HG02981 (cell line): ENCODE data around the gene PRDX5.

Source experiments
- ATAC-seq: cut with Tn5 transposase; IDR thresholded peaks from one replicate; pipeline ENCODE4 v1.9.1; 2021; ENCODE audit warnings: mild to moderate bottlenecking, moderate library complexity; ENCODE audit not compliant: unreplicated experiment

The PRDX5 gene

DNA sequence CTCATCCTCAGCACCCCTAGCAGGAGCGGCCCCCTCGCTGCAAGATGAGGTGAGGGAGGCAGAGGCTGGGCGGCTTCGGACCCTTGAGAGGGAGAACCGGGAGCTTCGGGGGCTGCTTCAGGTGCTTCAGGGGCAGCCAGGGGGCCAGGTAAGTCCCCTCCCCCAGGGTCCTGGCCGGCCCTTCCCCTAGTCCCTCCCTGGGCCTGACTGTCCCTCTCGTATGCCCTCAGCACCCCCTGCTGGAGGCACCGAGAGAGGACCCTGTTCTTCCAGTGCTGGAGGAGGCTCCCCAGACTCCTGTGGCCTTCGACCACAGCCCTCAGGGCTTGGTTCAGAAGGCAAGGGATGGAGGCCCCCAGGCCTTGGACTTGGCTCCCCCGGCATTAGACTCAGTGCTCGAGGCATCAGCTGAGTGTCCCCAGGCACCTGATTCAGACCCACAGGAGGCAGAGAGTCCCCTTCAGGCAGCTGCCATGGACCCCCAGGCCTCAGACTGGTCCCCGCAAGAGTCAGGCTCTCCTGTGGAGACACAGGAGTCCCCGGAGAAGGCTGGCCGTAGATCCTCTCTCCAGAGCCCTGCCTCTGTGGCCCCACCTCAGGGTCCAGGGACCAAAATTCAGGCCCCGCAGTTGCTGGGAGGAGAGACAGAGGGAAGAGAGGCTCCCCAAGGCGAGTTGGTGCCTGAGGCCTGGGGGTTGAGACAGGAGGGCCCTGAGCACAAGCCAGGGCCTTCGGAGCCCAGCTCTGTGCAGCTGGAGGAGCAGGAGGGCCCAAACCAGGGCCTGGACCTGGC, 26.0 kb downstream of the PRDX5 start:
- ATAC-seq = no peak

DNA sequence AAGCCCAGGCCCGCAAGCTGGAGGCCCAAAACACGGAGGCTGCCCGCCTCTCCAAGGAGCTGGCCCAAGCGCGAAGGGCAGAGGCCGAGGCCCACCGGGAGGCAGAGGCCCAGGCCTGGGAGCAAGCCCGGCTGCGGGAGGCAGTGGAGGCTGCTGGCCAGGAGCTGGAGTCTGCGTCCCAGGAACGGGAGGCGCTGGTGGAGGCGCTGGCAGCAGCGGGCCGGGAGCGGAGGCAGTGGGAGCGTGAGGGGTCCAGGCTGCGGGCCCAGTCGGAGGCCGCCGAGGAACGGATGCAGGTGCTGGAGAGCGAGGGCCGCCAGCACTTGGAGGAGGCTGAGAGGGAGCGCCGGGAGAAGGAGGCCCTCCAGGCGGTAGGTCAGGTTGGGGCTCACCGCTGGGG, 26.9 kb downstream of the PRDX5 start:
- no peak for ATAC-seq

DNA sequence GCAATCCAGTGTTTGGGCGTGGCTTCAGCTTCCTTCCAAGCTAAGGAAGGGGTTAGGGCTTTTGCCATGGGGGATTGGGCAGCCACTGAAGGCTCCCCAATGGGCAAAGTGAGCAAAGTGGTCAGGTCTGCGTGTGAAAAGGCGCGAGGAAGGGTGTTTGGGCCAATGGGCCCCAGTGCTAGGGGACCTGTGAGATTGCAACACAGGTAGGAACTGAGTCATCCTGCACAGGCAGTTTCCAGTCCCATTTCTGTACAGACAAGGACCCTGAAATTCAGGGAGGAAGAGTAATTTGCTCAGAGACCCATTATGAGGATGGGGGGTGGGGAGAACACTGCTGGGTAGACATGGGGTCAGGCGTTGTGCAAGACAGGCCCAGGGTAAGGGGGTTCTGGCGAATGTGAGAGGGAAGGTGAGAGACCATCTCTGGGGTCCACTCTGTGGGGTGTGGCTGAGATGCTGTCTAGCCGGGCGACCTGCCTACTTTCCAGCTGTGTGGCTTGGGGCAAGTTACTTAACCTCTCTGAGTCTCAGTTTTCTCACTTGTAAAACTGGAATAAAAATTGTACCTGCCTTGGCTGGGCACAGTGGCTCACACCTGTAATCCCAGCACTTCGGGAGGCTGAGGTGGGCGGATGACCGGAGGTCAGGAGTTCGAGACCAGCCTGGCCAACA, 29.4 kb downstream of the PRDX5 start:
- ATAC-seq = no peak

DNA sequence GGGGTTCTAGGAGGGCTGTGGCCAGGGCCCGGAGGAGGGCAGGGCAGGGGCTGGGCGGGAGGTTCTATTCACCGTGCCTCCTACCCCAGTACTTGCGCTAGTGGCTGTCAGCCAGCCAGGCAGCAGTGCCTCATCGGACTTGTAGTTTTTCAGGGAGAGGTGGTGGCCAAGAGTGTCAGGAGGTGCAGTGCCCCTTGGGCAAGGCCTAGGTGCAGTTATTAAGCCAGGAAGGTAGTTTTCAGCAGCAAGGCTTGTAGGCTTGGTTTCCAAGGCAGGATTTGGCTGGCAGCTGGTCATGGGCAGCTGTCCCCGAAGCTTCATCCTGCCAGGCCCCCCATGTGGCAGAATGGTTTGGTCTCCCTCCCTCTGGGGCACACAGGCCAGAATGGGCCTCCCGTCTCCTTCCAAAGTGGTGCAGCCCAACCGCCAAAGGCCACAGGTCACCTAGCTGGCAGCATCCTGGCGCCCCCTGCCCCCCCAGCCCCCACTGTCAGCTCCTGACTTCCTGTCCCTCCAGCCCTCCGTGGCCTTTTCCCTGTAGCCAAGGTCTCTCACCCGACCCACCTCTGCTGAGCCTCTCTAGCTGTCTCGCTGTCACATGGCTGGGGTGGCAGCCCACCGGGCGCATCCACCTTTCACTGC, 30.6 kb downstream of the PRDX5 start:
- no peak for ATAC-seq

DNA sequence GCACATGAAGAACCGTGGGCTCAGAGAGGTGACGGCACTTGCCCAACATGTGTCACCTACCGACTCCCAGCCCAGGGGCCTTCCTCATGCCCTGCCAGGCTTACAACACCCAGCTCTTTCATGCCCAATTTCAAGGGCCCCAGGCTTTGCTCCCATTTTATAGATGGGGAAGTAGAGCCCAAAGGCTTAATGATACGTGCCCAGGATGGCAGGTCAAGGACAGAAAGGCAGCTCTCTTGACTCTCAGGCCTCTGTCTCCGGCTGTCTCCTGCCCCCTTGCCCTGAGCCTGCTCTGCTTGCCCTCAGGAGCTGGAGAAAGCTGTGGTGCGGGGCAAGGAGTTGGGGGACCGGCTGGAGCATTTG, 31.1 kb downstream of the PRDX5 start:
- ATAC-seq = no peak

DNA sequence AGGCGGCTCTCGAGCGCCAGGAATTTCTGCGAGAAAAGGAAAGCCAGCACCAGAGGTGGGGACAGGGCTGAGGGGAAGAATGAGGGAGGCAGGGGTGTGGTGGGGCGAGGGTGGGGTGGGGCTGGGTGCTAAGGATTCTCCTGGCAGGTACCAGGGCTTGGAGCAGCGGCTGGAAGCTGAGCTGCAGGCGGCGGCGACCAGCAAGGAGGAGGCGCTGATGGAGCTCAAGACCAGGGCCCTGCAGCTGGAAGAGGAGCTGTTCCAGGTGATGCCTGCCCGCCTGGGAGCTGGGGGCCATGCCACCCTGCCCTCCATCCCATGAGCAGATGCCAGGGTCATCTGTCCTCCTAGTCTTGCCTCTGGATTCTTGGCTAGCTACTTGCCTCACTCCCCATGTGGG, 31.5 kb downstream of the PRDX5 start:
- no peak for ATAC-seq

DNA sequence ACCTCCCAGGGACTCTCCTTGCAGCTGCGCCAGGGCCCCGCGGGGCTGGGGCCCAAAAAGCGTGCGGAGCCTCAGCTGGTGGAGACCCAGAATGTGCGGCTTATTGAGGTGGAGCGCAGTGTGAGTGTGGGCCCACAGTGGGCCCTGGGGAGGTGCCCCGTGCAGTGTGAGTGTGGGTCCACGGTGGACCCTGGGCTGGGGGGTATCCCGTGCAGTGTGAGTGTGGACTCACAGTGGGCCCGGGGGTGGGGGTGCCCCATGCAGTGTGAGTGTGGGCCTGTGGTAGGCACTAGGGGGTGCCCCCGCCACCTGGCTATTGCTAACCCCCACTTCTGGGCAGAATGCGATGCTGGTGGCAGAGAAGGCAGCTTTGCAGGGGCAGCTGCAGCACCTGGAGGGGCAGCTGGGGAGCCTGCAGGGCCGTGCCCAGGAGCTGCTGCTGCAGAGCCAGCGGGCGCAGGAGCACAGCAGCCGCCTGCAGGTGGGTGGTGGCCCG, 33.3 kb downstream of the PRDX5 start:
- ATAC-seq = no peak

DNA sequence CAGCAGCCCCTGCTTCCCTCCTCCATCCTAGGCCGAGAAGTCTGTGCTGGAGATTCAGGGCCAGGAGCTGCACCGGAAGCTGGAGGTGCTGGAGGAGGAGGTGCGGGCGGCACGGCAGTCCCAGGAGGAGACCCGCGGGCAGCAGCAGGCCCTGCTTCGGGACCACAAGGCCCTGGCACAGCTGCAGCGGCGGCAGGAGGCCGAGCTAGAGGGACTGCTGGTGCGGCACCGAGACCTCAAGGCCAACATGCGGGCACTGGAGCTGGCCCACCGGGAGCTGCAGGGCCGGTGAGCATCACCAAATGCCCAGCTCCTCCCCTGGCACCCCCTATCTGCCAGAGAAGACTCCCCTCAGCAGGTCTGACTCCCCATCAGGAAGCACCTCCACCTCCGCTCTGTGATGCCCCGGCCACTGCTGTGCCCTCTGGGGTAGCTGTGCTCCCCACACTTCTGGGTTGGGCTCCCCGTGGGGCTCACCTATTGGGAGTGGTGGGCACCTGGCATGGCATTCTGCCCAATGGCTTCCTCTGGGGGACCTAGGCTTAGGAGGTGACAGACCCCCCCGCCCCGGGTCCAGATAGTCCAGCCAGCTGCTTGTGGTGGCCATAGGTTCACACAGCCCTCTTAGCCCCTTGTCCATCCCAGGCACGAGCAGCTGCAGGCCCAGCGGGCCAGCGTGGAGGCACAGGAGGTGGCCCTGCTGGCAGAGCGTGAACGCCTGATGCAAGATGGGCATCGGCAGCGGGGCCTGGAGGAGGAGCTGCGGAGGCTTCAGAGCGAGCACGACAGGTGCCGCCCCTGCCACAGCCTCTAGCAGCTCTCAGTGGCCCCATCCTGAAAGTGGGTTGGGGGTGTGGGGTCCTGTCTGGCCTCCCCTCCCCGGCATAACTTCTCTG, 34.4 kb downstream of the PRDX5 start:
- no peak for ATAC-seq

DNA sequence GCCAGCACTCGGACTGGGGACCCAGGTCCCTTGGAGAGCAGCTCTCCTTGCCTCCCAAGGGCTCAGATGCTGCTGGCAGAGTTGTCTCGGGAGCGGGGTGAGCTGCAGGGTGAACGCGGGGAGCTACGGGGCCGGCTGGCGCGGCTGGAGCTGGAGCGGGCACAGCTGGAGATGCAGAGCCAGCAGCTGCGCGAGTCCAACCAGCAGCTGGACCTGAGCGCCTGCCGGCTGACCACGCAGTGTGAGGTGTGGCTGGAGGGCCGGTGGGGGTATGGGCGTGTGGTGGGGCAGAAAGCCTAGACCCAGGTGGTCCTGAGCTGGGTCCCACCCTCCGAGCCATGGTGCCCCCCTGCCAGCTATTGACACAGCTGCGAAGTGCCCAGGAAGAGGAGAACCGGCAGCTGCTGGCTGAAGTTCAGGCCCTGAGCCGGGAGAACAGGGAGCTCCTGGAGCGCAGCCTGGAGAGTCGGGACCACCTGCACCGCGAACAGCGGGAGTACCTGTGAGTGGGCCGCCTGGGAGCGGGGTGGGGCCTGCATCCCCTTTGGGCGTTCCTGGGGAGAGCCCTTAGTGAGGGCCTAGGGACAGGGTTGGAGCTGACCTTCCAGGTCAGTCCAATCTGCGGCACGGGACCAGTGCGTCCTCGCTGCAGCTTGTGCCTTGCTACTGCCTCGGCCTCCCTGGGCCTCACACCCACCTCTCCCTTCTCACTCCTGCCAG, 35.2 kb downstream of the PRDX5 start:
- no peak for ATAC-seq

DNA sequence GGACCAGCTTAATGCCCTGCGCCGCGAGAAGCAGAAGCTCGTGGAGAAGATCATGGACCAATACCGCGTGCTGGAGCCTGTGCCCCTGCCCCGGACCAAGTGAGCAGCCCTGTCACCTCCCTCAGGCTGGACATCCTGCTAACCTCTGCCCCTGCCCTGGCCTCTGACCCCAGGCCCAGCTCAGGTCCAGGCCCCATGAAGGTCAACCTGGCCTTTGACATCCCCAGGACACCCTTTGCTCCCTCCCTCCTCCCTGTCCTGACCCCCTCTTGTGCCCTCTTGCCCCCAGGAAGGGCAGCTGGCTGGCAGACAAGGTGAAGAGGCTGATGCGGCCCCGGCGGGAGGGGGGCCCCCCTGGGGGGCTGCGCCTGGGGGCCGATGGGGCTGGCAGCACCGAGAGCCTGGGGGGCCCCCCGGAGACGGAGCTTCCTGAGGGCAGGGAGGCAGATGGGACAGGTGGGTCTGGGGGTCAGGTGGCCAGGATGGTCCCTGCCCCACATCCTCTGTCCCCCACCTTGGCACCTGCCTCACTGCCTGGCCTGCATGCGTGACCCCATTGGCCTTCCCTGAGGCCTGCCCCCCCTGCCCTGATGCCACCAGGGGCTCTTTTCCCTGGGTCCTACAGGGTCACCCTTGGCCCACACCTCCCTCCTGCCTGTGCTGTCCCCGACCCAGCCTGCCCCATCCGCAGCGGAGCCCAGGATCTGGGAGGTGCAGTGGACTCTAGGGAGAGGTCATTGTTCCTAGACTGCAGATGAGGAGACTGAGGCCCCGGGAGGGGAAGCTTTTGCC, 36.0 kb downstream of the PRDX5 start:
- ATAC-seq = no peak

DNA sequence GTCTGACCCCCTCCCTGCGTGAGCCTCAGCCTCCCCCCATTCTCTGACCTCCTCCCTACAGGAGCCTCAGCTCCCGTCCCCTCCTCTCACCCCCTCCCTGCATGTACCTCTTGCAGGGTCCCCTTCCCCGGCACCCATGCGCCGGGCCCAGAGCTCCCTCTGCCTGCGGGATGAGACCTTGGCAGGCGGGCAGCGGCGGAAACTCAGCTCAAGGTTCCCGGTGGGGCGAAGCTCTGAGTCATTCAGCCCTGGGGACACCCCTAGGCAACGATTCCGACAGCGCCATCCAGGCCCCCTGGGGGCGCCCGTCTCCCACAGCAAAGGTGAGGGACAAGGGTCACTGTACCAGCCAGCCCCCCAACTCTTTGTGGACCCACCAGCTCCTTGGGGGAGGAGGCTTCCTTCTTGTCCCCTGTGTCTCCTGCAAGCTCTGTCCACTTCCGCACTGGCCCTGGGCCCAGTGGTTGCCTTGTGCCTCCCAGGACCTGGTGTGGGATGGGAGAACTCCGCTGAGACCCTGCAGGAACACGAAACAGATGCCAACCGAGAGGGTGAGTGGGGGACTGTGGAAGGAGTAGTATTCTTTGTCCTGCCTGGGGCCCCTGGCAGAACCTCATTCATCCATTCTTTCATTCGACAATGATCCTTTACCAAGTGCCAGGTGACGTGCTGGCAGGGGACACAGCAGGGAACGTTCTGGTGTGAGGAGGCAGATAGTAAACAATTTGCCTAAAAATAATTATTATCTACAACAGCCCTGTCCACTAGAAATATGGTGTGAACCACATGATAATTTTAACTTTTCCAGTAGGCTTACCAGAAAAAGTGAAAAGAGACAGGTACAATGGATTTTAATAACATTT, 37.4 kb downstream of the PRDX5 start:
- ATAC-seq = no peak

DNA sequence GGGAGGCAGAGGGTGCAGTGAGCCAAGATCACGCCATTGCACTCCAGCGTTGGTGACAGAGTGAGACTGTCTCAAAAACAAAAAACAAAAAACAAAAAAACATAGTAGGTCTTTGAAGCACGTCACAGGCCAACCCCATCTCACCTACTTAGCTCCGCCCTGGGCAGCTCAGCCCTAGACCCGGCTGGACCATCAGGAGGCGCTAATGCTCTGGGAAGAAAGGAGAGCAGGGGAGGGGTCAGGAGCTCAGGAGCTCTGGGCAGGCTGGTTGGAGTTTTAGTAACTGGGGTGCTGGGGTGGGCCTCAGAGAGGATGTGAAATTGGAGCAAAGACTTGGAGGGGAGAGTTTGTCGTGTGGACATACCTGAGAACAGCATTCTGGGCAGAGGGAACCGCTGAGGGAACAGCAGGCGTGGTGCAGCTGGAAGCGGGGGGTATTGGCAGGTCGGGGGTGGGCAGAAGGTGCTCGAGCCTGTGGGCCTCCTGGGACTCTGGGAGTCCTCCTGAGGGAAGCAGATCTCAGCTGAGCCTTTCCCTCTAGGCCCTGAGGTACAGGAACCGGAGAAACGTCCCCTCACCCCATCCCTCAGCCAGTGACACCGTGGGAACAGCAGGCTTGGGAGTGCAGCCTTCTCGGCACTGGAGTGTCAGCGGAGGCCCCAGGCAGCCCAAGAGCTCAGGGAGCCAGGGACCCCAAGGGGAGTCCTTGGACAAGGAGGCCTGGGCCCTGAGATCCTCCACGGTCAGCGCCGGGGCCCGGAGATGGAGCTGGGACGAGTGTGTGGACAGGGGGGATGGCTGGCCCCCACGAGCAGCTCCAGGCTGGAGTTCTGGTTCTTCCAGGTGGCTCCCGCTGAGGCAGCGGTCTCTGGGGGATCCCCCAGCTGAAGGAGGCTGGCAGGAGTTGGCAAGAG, 38.8 kb downstream of the PRDX5 start:
- ATAC-seq = no peak

DNA sequence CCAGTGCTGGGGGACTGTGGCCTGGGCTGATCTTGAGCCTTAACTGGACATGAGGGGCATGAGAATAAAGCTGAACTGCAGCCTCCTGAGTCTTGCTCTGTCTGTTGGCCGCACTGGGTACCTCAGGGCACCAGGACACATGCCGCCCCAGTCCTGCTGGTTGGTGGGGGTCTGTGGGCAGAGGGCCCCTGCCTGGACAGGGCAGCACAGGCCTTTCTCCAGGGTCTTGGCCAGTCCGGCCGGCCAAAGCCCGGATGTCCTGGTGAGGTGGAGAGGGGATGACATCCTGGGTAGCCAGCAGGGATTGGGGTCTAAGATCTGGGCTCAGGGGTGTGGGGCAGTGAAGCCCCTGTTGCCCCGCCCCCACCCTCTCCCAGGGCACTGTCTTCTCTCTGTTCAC, 39.5 kb downstream of the PRDX5 start:
- no peak for ATAC-seq

DNA sequence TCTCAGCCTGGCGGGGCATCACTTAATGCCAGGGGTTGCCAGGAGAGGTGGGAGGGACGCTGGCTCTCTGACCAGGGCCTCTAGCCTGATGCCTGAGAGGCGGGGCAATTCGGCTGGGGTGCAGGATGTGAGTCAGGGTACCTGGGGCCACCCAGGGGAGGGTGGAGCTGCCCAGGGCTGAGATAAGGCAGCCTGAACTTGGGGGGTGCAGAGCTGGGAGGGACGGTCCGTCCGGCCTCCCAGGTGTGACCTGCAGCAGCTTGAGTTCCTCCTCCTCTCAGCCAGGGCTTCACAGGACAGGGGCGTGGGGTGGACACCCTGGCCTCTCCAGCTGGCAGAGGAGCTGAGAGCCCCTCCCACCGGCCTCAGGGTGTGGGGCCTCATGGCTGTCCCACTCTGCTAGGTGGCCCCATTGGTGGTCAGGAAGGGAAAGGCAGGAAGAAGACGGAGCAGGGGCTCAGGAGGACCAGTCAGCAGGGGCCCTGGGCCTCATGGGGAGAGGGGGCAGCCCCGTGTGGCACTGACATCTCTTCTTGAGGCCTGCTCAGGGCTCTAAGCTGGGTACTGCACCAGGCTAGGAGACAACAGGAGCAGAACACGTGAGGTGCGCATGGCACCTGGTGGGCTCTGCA, 40.1 kb downstream of the PRDX5 start:
- no peak for ATAC-seq

DNA sequence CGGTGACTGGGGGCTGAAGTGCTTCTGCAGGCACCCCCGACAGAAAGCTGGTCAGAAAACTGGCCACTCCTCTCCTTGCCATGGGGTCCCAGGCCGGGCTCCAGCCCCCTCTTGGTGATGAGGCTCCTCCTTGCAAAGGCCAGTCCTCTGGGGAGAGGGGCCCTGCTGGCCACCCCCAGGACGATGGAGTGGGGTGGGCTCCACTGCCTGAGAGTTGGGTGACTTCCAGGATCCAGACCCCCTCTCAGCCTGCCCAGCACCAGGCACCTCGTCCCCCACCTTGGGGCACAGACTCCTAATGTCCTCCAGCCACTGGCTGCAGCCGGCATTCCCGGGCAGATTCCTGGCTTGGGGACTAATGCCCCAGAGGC, 40.6 kb downstream of the PRDX5 start:
- ATAC-seq = no peak

DNA sequence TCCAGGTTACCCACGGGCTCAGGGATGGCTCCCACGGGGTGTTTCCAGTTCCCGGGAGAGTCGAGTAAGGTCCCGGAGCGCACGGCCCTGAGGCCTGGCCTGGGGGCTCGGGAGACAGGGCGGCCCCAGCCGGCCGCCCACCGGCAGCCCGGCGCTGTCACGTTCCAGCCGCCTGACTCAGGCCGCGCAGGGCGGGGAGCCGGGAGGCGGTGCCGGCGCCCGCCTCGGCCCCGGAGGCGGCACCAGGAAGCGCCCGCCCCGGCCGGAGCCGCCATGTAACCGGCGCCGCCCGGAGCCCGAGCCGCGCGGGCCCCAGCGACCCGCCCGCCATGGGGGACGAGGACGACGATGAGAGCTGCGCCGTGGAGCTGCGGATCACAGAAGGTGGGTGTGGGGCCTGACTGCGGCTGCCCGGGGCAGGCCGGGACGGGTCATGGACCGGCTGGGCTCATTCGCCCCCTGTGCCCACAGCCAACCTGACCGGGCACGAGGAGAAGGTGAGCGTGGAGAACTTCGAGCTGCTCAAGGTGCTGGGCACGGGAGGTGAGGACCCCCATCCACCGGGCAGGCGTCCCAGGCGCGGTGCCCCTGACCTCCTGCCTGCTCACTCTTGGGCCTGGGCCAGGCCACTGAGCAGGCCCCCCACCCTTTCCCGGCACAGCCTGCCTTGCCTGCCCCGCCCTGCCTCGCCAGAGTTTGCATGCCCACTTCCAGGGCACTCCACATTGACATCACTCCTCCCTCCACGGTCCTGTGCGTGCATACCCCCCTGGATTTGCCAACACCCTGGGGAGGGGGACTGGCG, 41.2 kb downstream of the PRDX5 start, which contains the start of gene RPS6KA4:
Gene RPS6KA4, plus strand, starts transcription at position 256 of the 805 bp plus-strand sequence. Its CDS starts 74 bp downstream, at position 330.
- ATAC-seq = no peak
